ENCODE measurements around the gene MATK.

GRCh38 chr19:3782903-3783302 lies 3.3 kb downstream of the MATK start:
- no peak for TF ChIP-seq ZZZ3 (IDR thresholded peaks at IDR 0.05; ENCODE audit: control insufficient read depth, insufficient read length, low read depth)
- TF ChIP-seq POLR2A (IDR thresholded peaks at IDR 0.05; ENCODE audit: low read depth, low read length): no peak
- TF ChIP-seq ZNF274 (IDR thresholded peaks at IDR 0.05; ENCODE audit: insufficient read depth, insufficient read length): no peak
- no peak for TF ChIP-seq CTCF (IDR thresholded peaks at IDR 0.05 in 2 of 3, conservative IDR thresholded peaks at IDR 0.05 in 1 of 3; ENCODE audit: control insufficient read depth in 2 of 3, extremely low read depth in 1 of 3, insufficient read depth in 1 of 3, low read depth in 3 of 3, low read length in 3 of 3)
- no peak for TF ChIP-seq REST (IDR thresholded peaks at IDR 0.05; ENCODE audit: low read depth, low read length)
- TF ChIP-seq USF1 (IDR thresholded peaks at IDR 0.05; ENCODE audit: borderline replicate concordance, extremely low read length, insufficient read depth, low read depth, low read length): no peak
- TF ChIP-seq ELK1 (IDR thresholded peaks at IDR 0.05; ENCODE audit: low read depth, low read length): no peak
- no peak for TF ChIP-seq POLR2AphosphoS2 (IDR thresholded peaks at IDR 0.05; ENCODE audit: low read depth, low read length)
- no peak for TF ChIP-seq NR2C2 (IDR thresholded peaks at IDR 0.05; ENCODE audit: borderline replicate concordance, control insufficient read depth, insufficient read length, low read depth)

Measured in GM12878 (cell line).